ENCODE measurements around the gene PAQR7.
A peak's percentile ranks its signal among the peaks of the same experiment; 100 is the strongest.

The PAQR7 gene

GRCh38 chr1:25875154-25875855, at the start of gene PAQR7:
TSS of gene PAQR7 (minus strand) at chr1:25875708. CDS start at chr1:25863839, 11,869 bp downstream.
- no peak for DNase-seq

GRCh38 chr1:25924454-25924853, 48.9 kb upstream of the PAQR7 start:
- no peak for DNase-seq

GRCh38 chr1:25922971-25923552, 47.6 kb upstream of the PAQR7 start:
- DNase-seq: no peak

- DNase-seq: no peak
These were observed 46.8 kb upstream of the PAQR7 start for GRCh38 chr1:25922056-25922970.

GRCh38 chr1:25918615-25919014, 43.1 kb upstream of the PAQR7 start:
- DNase-seq: no peak

GRCh38 chr1:25917996-25918395, 42.5 kb upstream of the PAQR7 start:
- DNase-seq: no peak

- DNase-seq: no peak
These were observed 41.0 kb upstream of the PAQR7 start for GRCh38 chr1:25916460-25916859.

GRCh38 chr1:25914074-25914995, 38.8 kb upstream of the PAQR7 start:
- peak in 1 of 2 experiments; percentile 50 for DNase-seq

GRCh38 chr1:25913206-25913605, 37.7 kb upstream of the PAQR7 start:
- DNase-seq: no peak

- DNase-seq: no peak
These were observed 36.7 kb upstream of the PAQR7 start for GRCh38 chr1:25912076-25912831.

- DNase-seq: no peak
These were observed 35.7 kb upstream of the PAQR7 start for GRCh38 chr1:25911162-25911561.

GRCh38 chr1:25909040-25909439, 33.5 kb upstream of the PAQR7 start:
- DNase-seq: no peak

- DNase-seq: no peak
These were observed 32.7 kb upstream of the PAQR7 start for GRCh38 chr1:25908161-25908560.

- no peak for DNase-seq
These were observed 32.1 kb upstream of the PAQR7 start for GRCh38 chr1:25907601-25908000.

- no peak for DNase-seq
These were observed 31.3 kb upstream of the PAQR7 start for GRCh38 chr1:25906644-25907300.

- DNase-seq: peak; percentile 97 to 99
These were observed 30.5 kb upstream of the PAQR7 start, which contains the start of gene STMN1 for GRCh38 chr1:25905680-25906643. TSS of gene STMN1 (minus strand) at chr1:25906419. CDS start at chr1:25904676, 1,743 bp downstream.

- DNase-seq: peak; percentile 95 to 98
These were observed 29.6 kb upstream of the PAQR7 start for GRCh38 chr1:25904943-25905679.

- no peak for DNase-seq
These were observed 28.5 kb upstream of the PAQR7 start for GRCh38 chr1:25903986-25904385.

GRCh38 chr1:25902462-25902861, 27.0 kb upstream of the PAQR7 start:
- no peak for DNase-seq

All from NCI-H446 (cell line).